Effector memory CD8-positive, alpha-beta T cell (primary cell): Measurements from ENCODE around the gene PITRM1.

Experiments used
- ATAC-seq: fragments of 150-1000 bp; cut with Tn5 transposase; replicated peaks from 2 replicates; pipeline ENCODE4 v1.10.0; 2021; ENCODE audit warnings: mild to moderate bottlenecking, moderate library complexity
- DNase-seq, 3 experiments: peaks; one replicate each; pipeline ENCODE4 v3.0.0; 2021
- H3K27ac Mint-ChIP-seq, 2 donors: one replicate each; pipeline ENCODE4 v1.8.0; 2022; ENCODE audit warnings: mild to moderate bottlenecking in 2 of 2, mixed read lengths in 2 of 2, moderate library complexity in 2 of 2
- H3K27me3 Mint-ChIP-seq, 2 donors: one replicate each; pipeline ENCODE4 v1.8.0; 2022; ENCODE audit warnings: mixed read lengths in 2 of 2
- H3K36me3 Mint-ChIP-seq: one replicate; pipeline ENCODE4 v1.8.0; 2022; ENCODE audit warnings: mild to moderate bottlenecking, moderate library complexity, mixed read lengths; ENCODE audit not compliant: insufficient read depth
- H3K4me1 Mint-ChIP-seq, 2 donors: one replicate each; pipeline ENCODE4 v1.8.0; 2022; ENCODE audit warnings: low read depth in 2 of 2, mixed read lengths in 2 of 2
- H3K4me3 Mint-ChIP-seq, 2 donors: one replicate each; pipeline ENCODE4 v1.8.0; 2022; ENCODE audit warnings: mild to moderate bottlenecking in 2 of 2, mixed read lengths in 2 of 2, moderate library complexity in 2 of 2
- H3K9me3 Mint-ChIP-seq, 2 donors: one replicate each; pipeline ENCODE4 v1.8.0; 2022; ENCODE audit warnings: mixed read lengths in 2 of 2

Gene PITRM1

DNA sequence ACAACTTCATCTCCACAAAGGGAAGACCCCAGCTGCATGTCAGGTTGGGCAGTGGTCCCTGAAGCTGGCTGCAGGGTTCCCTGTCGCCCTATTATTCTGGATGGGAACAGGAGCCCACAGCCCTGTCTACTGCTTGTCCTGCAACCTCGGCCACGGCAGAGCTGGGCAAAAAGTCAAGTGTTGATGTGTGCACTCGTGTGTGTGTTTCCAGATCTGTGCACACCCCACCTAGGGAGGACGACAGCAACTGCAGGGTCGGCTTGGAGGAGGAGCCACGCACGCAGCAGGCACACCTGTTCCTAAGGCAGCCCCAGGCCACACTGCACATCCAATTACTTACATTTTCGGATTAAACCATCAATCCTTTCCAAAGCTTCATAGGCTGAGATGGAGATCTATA, 23.6 kb downstream of the PITRM1 start:
- DNase-seq: no peak
- no peak overlapping the region for H3K27ac Mint-ChIP-seq
- no peak overlapping the region for H3K4me3 Mint-ChIP-seq
- peaks cover 78% of the 10 kb centered on the region for H3K36me3 Mint-ChIP-seq
- ATAC-seq: no peak
- H3K27me3 Mint-ChIP-seq: no peaks in the 10 kb centered on the region
- H3K4me1 Mint-ChIP-seq: no peaks in the 10 kb centered on the region
- H3K9me3 Mint-ChIP-seq: no peaks in the 10 kb centered on the region

DNA sequence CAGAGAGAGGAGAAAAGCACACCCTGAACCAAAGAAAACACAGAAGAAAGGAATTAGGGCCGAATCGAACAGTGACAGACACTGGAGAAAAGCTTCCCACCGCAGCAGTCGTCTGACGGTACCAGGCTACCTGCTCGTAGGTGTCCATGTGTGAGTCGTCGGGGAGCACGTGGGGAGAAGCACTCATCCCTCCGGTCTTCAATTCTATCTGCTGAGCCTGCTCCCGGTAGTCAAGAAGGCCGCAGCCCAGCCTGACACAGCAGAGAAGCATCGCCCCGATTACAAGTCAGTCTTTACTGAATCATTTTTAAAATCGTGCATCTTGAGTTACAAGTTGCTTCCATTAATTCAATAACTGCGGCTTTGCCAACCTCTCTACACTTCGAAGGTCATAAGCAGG, 24.5 kb downstream of the PITRM1 start:
- H3K4me1 Mint-ChIP-seq: no peaks in the 10 kb centered on the region
- H3K36me3 Mint-ChIP-seq: peaks cover 79% of the 10 kb centered on the region
- no peak overlapping the region for H3K27ac Mint-ChIP-seq
- ATAC-seq: no peak
- no peaks in the 10 kb centered on the region for H3K27me3 Mint-ChIP-seq
- H3K4me3 Mint-ChIP-seq: no peak overlapping the region
- H3K9me3 Mint-ChIP-seq: no peaks in the 10 kb centered on the region
- no peak for DNase-seq

DNA sequence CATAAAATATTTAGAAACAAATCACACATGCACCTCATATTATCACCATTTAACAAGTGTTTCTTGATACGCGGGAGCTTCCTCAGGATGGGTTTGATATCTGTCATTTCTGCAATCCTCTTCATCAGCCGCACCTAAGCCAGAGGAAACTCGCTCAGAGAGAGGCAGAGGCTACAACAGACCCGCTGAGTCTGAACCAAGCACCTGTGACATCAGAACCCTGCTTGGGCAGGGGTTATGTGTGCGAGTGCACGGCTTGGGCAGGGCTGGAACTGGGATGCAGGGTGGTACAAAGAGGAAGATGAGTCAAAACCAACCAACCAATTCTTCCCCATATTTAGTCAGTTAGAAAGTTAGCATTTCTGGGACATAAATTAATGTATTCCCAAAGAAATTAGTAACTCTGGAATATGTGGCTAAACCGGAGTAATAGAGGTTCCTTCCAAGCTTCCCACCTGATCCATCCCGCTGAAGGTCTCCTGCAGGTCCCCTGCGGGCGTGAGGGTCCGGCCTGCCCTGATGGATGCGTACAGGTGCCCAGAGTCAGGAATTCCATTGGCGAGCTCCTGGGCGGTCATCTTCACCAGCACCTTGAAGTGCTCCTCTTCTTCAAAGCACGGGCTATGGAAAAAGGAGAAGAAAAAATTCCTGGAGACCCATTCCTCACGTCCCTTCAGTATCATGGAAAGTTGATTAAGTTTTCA, 25.3 kb downstream of the PITRM1 start:
- Mint-ChIP-seq H3K27me3 (no peaks in the 10 kb centered on the region), H3K4me1 (no peaks in the 10 kb centered on the region), H3K4me3 (no peak overlapping the region), H3K9me3 (no peaks in the 10 kb centered on the region), H3K36me3 (peaks cover 79% of the 10 kb centered on the region), H3K27ac (no peak overlapping the region)
- DNase-seq (no peak), ATAC-seq (no peak)

DNA sequence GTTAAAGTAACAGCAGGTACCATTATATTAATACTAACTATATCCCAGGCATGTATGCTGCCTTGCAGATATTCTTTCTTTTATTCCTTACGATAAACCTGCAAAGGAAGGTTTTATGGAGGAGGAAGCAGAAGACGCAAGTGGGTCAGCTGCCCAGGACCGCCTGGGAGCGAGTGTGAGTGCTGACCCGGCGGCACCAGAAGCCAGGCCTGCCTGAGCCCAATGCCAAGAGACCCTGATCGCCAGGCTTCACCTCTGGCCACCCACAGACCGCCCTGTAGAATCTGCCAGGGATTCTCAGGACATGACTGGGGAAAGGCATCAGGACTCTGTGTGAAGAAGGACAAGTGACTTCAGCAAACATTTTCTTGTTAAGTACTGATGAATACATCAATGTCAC, 26.3 kb downstream of the PITRM1 start:
- Mint-ChIP-seq H3K36me3 (peaks cover 85% of the 10 kb centered on the region), H3K4me3 (no peak overlapping the region), H3K27me3 (no peaks in the 10 kb centered on the region), H3K27ac (no peak overlapping the region), H3K4me1 (no peaks in the 10 kb centered on the region), H3K9me3 (no peaks in the 10 kb centered on the region)
- no peak for DNase-seq
- ATAC-seq: no peak

DNA sequence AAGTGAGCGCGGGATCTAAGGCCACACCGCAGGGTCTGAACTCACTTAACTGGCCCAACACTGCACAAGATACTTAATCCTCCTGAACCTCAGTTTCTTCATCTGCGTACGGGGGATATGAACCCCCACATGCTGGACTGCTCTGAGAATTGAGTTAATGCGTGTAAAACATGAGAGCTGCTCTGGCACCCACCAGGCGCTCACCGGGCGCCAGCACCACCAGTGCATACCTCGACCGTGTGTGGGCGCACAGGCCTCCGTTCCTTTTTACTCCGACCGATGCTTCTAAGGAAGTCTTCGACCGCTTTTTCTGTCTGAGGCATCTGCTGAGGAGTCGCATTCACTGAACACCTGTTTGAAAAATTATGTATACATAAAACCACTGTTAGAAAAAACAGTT, 27.2 kb downstream of the PITRM1 start:
- Mint-ChIP-seq H3K9me3 (no peaks in the 10 kb centered on the region), H3K4me1 (no peaks in the 10 kb centered on the region), H3K36me3 (peaks cover 82% of the 10 kb centered on the region), H3K27ac (no peak overlapping the region), H3K4me3 (no peak overlapping the region), H3K27me3 (no peaks in the 10 kb centered on the region)
- DNase-seq: no peak
- no peak for ATAC-seq

DNA sequence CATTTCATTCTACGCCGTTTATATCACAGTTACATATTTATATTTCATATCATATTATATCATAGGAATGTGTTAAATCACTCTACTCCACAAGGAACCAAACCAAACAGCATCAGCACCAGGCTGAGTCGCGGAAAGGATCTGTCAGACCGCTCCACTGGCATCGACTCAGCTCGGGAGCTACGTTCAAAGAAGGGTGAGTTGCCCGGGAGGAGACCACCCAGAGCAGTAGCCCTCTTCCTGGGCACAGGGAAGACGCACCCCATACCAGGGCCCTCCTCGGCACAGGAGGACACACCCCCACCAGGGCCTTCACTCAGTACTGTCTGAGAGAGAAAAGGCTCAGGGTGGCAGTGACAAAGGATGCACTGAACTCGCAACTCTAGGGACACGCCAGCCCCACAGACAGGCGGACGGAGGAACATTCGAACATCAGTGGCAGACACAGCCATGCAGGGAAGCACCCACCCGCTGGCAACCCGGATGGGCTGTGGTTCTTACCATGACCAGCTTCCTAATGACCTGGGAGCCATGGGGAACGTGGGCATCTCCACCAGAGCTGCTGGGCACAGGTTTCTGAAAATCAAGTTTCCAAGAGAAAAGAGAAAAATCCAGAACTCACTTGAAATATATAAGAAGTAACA, 28.7 kb downstream of the PITRM1 start:
- peaks cover 87% of the 10 kb centered on the region for H3K36me3 Mint-ChIP-seq
- no peaks in the 10 kb centered on the region for H3K4me1 Mint-ChIP-seq
- H3K27ac Mint-ChIP-seq: no peak overlapping the region
- H3K27me3 Mint-ChIP-seq: no peaks in the 10 kb centered on the region
- DNase-seq: no peak
- H3K9me3 Mint-ChIP-seq: no peaks in the 10 kb centered on the region
- no peak overlapping the region for H3K4me3 Mint-ChIP-seq
- no peak for ATAC-seq

DNA sequence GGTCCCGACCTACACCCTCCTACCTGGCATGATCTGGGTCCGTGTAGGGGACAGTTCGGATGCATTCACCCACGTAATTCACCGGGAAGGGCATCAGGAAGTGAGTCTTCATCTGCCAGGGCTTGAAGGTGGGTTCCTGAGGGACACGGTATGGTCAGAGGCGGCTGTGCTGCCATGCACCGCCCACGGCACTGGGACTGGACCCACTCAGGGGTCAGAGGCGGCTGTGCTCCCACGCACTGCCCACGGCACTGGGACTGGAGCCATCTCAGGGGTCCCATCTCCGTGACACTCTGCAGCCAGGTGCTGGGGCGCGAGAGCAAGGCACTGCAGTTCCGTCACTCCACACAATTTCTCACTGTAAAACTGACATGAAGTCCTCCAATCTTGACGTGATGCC, 29.2 kb downstream of the PITRM1 start:
- Mint-ChIP-seq H3K36me3 (peaks cover 87% of the 10 kb centered on the region), H3K4me3 (no peak overlapping the region), H3K27me3 (no peaks in the 10 kb centered on the region), H3K4me1 (no peaks in the 10 kb centered on the region), H3K27ac (peak overlapping the region in 1 of 2 donors; percentile 67), H3K9me3 (no peaks in the 10 kb centered on the region)
- ATAC-seq: no peak
- no peak for DNase-seq

DNA sequence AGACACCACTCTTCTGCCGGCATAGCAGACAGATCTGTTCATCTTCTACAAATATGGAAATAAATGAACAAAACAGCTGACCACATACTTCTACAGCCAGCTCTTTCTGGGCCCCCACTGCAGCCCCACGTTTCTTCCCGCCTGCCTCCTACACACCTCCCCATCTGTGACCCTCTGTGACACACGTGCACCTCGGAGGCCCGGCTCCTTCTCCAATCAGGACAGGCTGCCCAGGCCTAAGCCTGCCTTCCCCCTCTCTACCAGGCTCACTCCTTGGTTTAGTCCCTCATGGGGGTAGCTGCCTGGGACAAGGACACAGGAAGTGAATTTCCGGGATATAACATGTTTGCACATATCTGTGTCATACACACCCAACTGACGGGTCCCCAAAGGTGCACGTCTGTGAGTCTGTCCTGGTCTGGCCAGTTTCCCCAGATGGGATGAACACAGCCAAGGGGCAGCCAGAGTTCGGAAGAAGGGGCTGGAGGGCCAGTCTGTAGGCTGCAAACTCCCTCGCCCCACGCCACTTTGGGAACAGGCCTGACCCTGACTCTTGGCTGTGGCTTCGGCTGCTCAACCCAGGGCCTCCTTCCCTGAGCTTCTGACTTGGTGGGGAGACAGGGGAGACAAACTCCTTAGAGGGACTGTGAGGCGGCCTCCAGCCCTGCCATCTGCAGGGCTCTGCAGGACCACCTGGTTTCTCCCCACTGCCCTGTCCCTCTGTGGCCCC, 30.3 kb downstream of the PITRM1 start:
- H3K36me3 Mint-ChIP-seq: peaks cover 87% of the 10 kb centered on the region
- DNase-seq (no peak), ATAC-seq (no peak)
- H3K27ac Mint-ChIP-seq: peak overlapping the region in 1 of 2 donors; percentile 35
- no peak overlapping the region for H3K4me3 Mint-ChIP-seq
- H3K27me3 Mint-ChIP-seq: no peaks in the 10 kb centered on the region
- no peaks in the 10 kb centered on the region for H3K9me3 Mint-ChIP-seq
- no peaks in the 10 kb centered on the region for H3K4me1 Mint-ChIP-seq

DNA sequence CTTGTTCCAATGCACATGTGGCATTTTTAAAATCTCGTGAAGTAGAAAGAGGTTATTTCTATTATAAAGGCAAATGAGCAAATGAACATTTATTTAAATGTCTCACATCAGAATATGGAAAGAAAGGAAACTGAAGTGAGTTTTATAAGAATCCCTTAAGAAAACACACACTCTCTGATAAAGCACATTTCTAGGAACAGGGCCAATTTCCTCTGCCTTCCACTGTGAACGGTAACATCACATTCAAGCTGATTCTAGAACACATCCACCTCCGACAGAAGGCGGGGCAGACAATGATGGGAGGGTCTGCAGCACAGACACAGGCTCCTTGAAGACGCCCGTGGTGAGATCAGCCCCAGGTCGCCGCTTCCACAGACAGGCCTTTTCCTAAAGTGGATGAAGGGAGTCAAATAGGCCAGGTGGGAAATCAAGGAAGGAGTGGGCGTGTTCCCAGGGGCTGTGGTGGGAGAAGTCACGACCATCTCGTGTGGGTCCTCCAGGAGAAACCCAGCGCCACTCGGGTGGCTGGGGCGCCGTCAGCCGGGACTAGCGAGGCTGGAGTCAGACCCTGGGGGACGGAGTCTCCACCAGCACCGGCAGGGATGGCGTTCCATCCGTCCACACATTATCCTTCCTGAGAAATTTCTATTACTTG, 31.1 kb downstream of the PITRM1 start:
- H3K9me3 Mint-ChIP-seq: no peaks in the 10 kb centered on the region
- H3K36me3 Mint-ChIP-seq: peaks cover 84% of the 10 kb centered on the region
- no peaks in the 10 kb centered on the region for H3K4me1 Mint-ChIP-seq
- H3K27ac Mint-ChIP-seq: no peak overlapping the region
- H3K27me3 Mint-ChIP-seq: no peaks in the 10 kb centered on the region
- ATAC-seq (no peak), DNase-seq (no peak)
- H3K4me3 Mint-ChIP-seq: no peak overlapping the region

DNA sequence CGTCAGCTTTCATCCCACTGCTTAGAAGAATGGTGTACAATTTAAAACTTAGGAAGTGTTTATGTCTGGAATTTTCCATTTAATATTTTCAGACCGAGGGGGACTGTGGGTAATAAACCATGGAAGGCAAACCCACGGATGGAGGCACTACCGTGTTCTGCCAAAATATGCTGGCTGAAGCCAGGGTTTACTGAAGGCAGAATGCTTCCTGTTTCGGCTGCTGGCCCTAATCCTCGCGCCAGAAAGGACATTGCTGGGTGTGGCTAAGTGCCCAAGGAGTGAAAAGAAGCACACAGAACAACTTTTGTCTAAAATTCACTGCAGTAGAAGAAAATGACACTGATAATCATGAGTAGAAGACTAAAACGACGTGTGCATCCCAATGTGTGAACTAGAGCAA, 32.3 kb downstream of the PITRM1 start:
- no peak overlapping the region for H3K4me3 Mint-ChIP-seq
- DNase-seq (no peak), ATAC-seq (no peak)
- peak overlapping the region in 1 of 2 donors; percentile 35 for H3K27ac Mint-ChIP-seq
- H3K27me3 Mint-ChIP-seq: no peaks in the 10 kb centered on the region
- H3K4me1 Mint-ChIP-seq: no peaks in the 10 kb centered on the region
- H3K36me3 Mint-ChIP-seq: peaks cover 84% of the 10 kb centered on the region
- H3K9me3 Mint-ChIP-seq: no peaks in the 10 kb centered on the region

DNA sequence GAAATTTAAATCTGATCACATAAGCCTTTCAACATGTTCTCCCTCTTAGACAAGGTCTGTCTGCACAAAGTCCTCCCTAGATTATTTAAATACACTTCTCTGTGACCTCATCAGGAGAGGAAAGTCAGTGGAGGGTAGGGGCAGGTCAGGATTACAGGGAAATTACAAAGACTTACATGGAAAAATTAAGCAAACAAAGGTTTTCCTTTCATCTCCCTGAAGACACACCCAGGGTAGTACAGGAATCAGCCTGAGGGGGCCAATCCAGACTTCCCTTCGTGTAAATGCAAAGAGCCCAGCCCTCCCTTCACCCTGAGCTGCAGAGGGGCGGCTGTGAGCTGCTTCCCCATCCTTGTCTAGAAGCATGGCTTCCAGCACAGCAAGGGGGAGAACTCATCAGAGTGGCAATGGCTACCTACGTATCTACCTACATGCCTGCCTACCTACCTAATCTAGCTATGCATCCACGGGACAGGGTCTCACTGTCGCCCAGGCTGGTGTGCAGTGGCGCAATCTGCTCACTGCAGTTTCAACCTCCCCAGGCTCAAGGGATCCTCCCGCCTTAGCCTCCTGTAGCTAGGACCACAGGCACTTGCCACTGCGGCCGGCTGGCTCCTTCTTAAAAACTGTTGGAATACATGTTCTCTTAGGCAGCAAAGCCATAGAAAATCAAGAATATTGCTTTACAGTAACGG, 33.2 kb downstream of the PITRM1 start:
- no peak overlapping the region for H3K4me3 Mint-ChIP-seq
- peaks cover 86% of the 10 kb centered on the region for H3K36me3 Mint-ChIP-seq
- ATAC-seq: no peak
- H3K4me1 Mint-ChIP-seq: no peaks in the 10 kb centered on the region
- peak overlapping the region in 1 of 2 donors; percentile 35 for H3K27ac Mint-ChIP-seq
- no peaks in the 10 kb centered on the region for H3K27me3 Mint-ChIP-seq
- H3K9me3 Mint-ChIP-seq: no peaks in the 10 kb centered on the region
- DNase-seq: no peak

DNA sequence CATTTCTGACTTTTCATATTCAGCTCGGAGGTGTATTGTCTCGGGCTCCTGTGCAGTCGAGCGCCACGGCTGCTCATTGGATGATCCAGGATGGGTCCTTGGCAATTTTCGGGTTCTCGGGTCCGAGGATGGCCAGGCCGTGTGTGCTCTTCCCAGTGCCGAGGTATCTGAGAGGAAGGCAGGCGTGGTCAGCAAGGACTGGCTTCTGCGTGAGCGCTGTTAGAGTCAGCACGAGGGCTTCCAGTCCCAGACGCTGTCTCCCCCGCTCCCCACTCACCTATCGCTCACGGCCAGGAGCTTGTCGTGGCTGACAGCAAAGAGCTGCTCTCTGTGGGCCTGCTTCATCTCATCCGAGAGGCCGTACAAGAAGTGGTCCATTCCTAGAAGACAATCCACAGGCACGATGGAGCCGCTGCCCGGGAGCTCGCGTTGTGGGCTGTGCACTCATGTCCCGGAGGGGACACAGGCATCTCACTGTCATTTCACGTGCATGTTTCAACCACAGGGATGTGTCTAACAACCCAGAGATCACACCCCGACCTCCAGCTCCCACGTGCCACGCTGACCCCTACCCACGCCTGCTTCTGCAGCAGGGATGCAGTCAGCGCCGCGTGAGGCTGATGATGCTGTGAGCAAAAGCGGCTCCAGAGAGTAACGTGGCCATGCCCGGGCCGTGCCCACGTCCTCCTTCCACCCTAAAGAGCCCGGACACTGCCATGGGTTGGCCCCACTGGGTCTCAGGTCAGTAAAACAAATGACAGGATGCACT, 34.4 kb downstream of the PITRM1 start:
- DNase-seq (no peak), ATAC-seq (no peak)
- Mint-ChIP-seq H3K9me3 (no peaks in the 10 kb centered on the region), H3K4me1 (no peaks in the 10 kb centered on the region), H3K27ac (no peak overlapping the region), H3K27me3 (no peaks in the 10 kb centered on the region), H3K4me3 (no peak overlapping the region), H3K36me3 (peaks cover 81% of the 10 kb centered on the region)
